K562 (cell line): Measurements from ENCODE around the gene COL13A1. TPM values are rescaled to one million over a fixed set of nuclear protein-coding genes. Genes with fewer than 3 reads are reported as not detected.
A peak's percentile ranks its signal among the peaks of the same experiment; 100 is the strongest.

Experiments used
- ATAC-seq: fragments of 200-7000 bp; cut with Tn5 transposase; 3 replicates; pipeline ENCODE4 v1.9.1; 2020; ENCODE audit warnings: moderate library complexity
- BruUV-seq: library from RNA; stranded (reverse); fragments of 400-500 nt; replicated peaks from 2 replicates; lab custom pipeline; 2021; lab: Mats Ljungman, UMichigan
- CTCF ChIA-PET: fragments of 300-600 bp; formaldehyde crosslinking; extraction: SDS; loops from one replicate; lab custom pipeline; 2021; ENCODE audit warnings: low intra/inter-chr PET ratio; lab: Yijun Ruan, JAX
- POLR2A ChIA-PET: fragments of 300-600, 350-650 bp; sonication (Branson Sonifier 250); formaldehyde crosslinking; extraction: SDS; loops from one replicate; lab custom pipeline; 2021; ENCODE audit warnings: antibody characterized with exemption, inconsistent platforms; lab: Yijun Ruan, JAX
- DNase-seq, 4 experiments: peaks; one replicate each; pipeline versions ENCODE4 v3.0.0 to v3.0.0-alpha.2; 2011 to 2018; ENCODE audit warnings: low spot score in 3 of 4, mixed read lengths in 3 of 4; ENCODE audit errors: extremely low read depth in 1 of 4
- FAIRE-seq: peaks from 2 replicates; lab custom pipeline; 2011; peaks lifted over from hg19 to GRCh38; lab: Jason Lieb, UNC
- H2AFZ ChIP-seq: 2 replicates; pipeline ENCODE4 v1.6.0; 2011; ENCODE audit warnings: low read depth, low read length, control low read depth, inconsistent platforms
- H3K27ac ChIP-seq: fragments of 200-600 bp; 3 replicates; pipeline ENCODE4 v1.8.0; 2011; ENCODE audit warnings: low read depth, mild to moderate bottlenecking, control low read depth, inconsistent platforms, low read length, moderate library complexity, mixed read lengths; ENCODE audit errors: extremely low read depth
- H3K27me3 ChIP-seq, 2 experiments: fragments of 300-600 bp in 1 of 2; 2 replicates in 1 of 2; 3 replicates in 1 of 2; pipeline versions ENCODE4 v1.6.0 to v1.8.0; 2011; ENCODE audit warnings: inconsistent platforms in 2 of 2, low read length in 2 of 2, mild to moderate bottlenecking in 1 of 2, mixed read lengths in 1 of 2, moderate library complexity in 1 of 2; ENCODE audit not compliant: control insufficient read depth in 2 of 2, insufficient read depth in 2 of 2
- H3K36me3 ChIP-seq: fragments of 300-600 bp; 3 replicates; pipeline ENCODE4 v1.8.0; 2011; ENCODE audit warnings: mild to moderate bottlenecking, low read length, inconsistent platforms; ENCODE audit not compliant: control insufficient read depth, insufficient read depth
- H3K4me1 ChIP-seq, 2 experiments: fragments of 200-600 bp in 1 of 2; replicated peaks in 1 of 2; 2 replicates in 1 of 2; 3 replicates in 1 of 2; pipeline versions ENCODE4 v1.5.1 to v1.8.0; 2011; ENCODE audit warnings: inconsistent platforms in 2 of 2, low read length in 2 of 2, mild to moderate bottlenecking in 1 of 2, mixed read lengths in 1 of 2, moderate library complexity in 1 of 2; ENCODE audit not compliant: control insufficient read depth in 2 of 2, insufficient read depth in 2 of 2
- H3K4me2 ChIP-seq: 2 replicates; pipeline ENCODE4 v1.6.1; 2011; ENCODE audit warnings: low read length, control low read depth, inconsistent platforms, mixed read lengths; ENCODE audit not compliant: insufficient read depth
- H3K4me3 ChIP-seq: fragments of 200-600 bp; sonication (generic), shearing (Covaris generic); 2 replicates; pipeline ENCODE4 v1.5.1; 2016; ENCODE audit warnings: control low read depth, inconsistent platforms
- H3K79me2 ChIP-seq: fragments of 200-600 bp; 3 replicates; pipeline ENCODE4 v1.8.0; 2011; ENCODE audit warnings: low read length, inconsistent platforms; ENCODE audit not compliant: control insufficient read depth, insufficient read depth
- H3K9ac ChIP-seq, 2 experiments: 2 replicates each; pipeline versions ENCODE4 v1.6.0 to v1.6.1; 2011; ENCODE audit warnings: low read depth in 2 of 2, low read length in 2 of 2, control low read depth in 1 of 2, inconsistent platforms in 1 of 2, mild to moderate bottlenecking in 1 of 2, mixed read lengths in 1 of 2; ENCODE audit not compliant: insufficient read depth in 1 of 2
- H3K9me1 ChIP-seq: one replicate; pipeline ENCODE4 v1.6.0; 2011; ENCODE audit warnings: inconsistent platforms, mild to moderate bottlenecking, low read length, moderate library complexity; ENCODE audit not compliant: control insufficient read depth, insufficient read depth
- H3K9me3 ChIP-seq: replicated peaks from 2 replicates; pipeline ENCODE4 v1.5.1; 2011; ENCODE audit warnings: low read depth, low read length, inconsistent platforms; ENCODE audit not compliant: control insufficient read depth, insufficient read depth
- H4K20me1 ChIP-seq: replicated peaks from 2 replicates; pipeline ENCODE4 v1.6.1; 2011; ENCODE audit warnings: low read length, inconsistent platforms, mixed read lengths; ENCODE audit not compliant: control insufficient read depth, insufficient read depth
- C11orf30 ChIP-seq: fragments of 450-650 bp; IDR thresholded peaks from 2 replicates; pipeline ENCODE4 v1.6.1; 2016; ENCODE audit warnings: low read depth, mild to moderate bottlenecking
- PHTF2 ChIP-seq: fragments of 250-450 bp; sonication (Bioruptor Pico); IDR thresholded peaks from 2 replicates; pipeline ENCODE4 v1.5.0; 2021; ENCODE audit warnings: mild to moderate bottlenecking
- SRSF3 ChIP-seq: fragments of 200-400 bp; formaldehyde crosslinking; IDR thresholded peaks from 2 replicates; pipeline ENCODE4 v1.6.1; 2016; ENCODE audit warnings: mild to moderate bottlenecking, low read length, moderate library complexity; ENCODE audit not compliant: insufficient read depth
- WGBS: fragments of 100-300 bp; shearing (Covaris generic); methylation state at CpG from one replicate; pipeline ENCODE4 v1.1.6; 2016; ENCODE audit warnings: low coverage, mixed read lengths; ENCODE audit not compliant: insufficient coverage; ENCODE audit errors: missing lambda C conversion rate; 5-methylcytosine and 5-hydroxymethylcytosine counted together
- in situ Hi-C: fragments of 300-500 bp; cut with MboI; formaldehyde crosslinking; loops from 4 replicates; pipeline ENCODE4 v1.15.0; 2018; ENCODE audit warnings: inconsistent platforms, mixed read lengths
- intact Hi-C: fragments of 100-400 bp; cut with micrococcal nuclease; formaldehyde crosslinking; loops from 2 replicates; pipeline ENCODE4 v1.14.2; 2022
- polyA plus RNA-seq, 8 experiments: library from polyadenylated mRNA; depleted of rRNA in 4 of 8; stranded (reverse) in 5 of 8; unstranded in 3 of 8; fragments of >200 nt; fragmentation: Nextera tagmentation in 2 of 8; fragmentation: Illumina TruSeq in 1 of 8; extraction: Ambion mirVana in 2 of 8; extraction: Trizol in 1 of 8; gene quantifications; 2 replicates each; pipeline versions ENCODE4 v1.2.1 to v1.2.3, GENCODE V29; 2011 to 2014; ENCODE audit warnings: inconsistent platforms in 1 of 8, missing spikeins in 1 of 8
- total RNA-seq, 7 experiments: library from RNA; depleted of rRNA in 6 of 7; stranded (reverse); fragments of >200 nt in 6 of 7; fragmentation: Illumina TruSeq in 2 of 7; extraction: Trizol in 2 of 7; gene quantifications; 2 replicates each; pipeline versions ENCODE4 v1.2.1 to v1.2.3, GENCODE V29; 2011 to 2021; ENCODE audit warnings: low replicate concordance in 1 of 7
- TF ChIP-seq, protein P1 (sequence below): sonication (generic); formaldehyde crosslinking; IDR thresholded peaks from 2 replicates; pipeline ENCODE4 v1.8.0; 2022; ENCODE audit warnings: missing genetic modification reagents, mild to moderate bottlenecking, moderate library complexity, borderline replicate concordance

The COL13A1 gene
- total and polyA plus RNA-seq, 9 of the 15 experiments (the other 6 are each of a cell fraction or from before 2014, with no cell fraction given): not detected

DNA sequence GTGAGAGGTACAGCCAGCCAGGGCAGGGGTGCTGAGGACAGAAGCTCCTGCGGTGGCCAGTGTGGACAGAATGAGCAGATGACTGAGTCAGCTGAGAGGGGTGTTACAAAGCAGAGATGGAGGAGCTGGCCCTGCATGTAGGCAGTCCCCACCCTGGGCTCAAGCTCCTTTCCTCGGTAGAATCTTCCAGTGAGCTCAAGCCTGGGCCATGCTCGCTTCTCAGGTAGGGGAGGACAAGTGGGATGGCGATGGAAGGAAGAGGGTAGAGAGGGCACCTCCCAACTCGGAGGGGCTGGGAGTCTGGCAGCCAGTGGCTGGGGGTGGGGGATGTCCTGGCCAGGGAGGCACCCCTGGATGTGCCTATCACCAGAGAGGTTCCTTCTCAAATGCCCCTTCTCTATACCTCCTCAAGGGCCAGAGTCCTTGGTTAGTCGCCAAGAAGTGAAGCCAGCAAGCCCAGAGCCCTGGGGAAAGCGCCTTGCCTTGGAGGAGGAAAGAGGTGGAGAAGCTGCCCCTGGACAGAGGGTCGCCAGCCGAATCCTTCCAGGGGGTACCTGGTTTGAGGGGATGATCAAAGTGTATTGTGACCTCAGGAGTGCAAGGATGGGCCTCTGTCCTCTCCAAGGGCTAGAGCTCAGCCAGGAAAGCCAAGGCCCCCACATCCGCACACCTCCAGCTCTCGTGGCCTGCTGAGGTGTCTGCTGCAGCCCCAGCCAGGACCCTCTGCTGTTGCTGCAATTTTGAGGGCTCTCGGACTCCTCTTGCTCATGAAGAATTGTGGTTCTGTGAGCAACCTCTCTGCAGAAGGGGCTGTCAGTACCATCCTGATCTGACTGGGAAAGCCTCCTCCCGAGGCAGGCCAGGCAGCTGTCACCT lies 162.4 kb downstream of the COL13A1 start:
- no peak overlapping the region for H3K4me2 ChIP-seq
- no peaks in the 10 kb centered on the region for H3K4me1 ChIP-seq
- no peaks in the 10 kb centered on the region for H3K36me3 ChIP-seq
- ChIA-PET POLR2A (interaction anchor here (0.7 kb wide), 2 partner anchors 16 to 595 kb away, joined by 3 read pairs; no protein-coding TSS in a partner anchor), CTCF (no interaction called here)
- ATAC-seq (no peak), FAIRE-seq (no peak), DNase-seq (no peak)
- no peak overlapping the region for H3K4me3 ChIP-seq
- WGBS: 0% methylated on average over 13 of the region's 13 CpGs
- in situ Hi-C loops (no loop called here), intact Hi-C loops (no loop called here)
- H2AFZ ChIP-seq: no peak overlapping the region
- peaks cover 21 to 65% of the 10 kb centered on the region in 2 experiments; a peak in 4 of 5 replicates for H3K27me3 ChIP-seq
- H3K9me3 ChIP-seq: no peaks in the 10 kb centered on the region
- no peak for TF ChIP-seq PHTF2 (CRISPR knock-in tag)
- H3K27ac ChIP-seq: no peak overlapping the region
- BruUV-seq: no TSS peak
- no peaks in the 10 kb centered on the region for H3K79me2 ChIP-seq
- H3K9ac ChIP-seq: peak overlapping the region in 1 of 2 experiments; percentile 15; a peak in 1 of 4 replicates
- no peaks in the 10 kb centered on the region for H4K20me1 ChIP-seq
- no peaks in the 10 kb centered on the region for H3K9me1 ChIP-seq

DNA sequence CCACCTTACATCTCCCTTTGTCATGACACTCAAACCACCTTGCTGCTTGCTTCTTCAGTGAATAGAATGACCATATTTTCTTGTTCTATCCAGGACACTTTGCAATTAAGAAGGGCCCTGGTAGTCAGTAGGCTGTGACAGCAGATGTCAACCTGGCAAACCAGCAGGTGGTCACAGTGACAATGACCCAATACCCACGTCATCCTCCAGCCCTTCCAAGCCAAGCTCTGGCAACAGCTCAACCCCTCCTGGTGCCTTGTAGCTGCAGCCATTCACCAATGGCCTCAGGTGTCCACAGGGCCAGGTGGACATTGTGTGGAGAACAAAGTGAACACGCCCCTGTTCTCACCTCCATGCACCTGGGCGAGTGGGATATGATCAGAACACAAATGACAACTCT lies 163.4 kb downstream of the COL13A1 start:
- peaks cover 21 to 68% of the 10 kb centered on the region in 2 experiments; a peak in 4 of 5 replicates for H3K27me3 ChIP-seq
- ATAC-seq: no peak
- no peak for TF ChIP-seq SRSF3
- no peak for TF ChIP-seq C11orf30
- TF ChIP-seq, protein P1, sequence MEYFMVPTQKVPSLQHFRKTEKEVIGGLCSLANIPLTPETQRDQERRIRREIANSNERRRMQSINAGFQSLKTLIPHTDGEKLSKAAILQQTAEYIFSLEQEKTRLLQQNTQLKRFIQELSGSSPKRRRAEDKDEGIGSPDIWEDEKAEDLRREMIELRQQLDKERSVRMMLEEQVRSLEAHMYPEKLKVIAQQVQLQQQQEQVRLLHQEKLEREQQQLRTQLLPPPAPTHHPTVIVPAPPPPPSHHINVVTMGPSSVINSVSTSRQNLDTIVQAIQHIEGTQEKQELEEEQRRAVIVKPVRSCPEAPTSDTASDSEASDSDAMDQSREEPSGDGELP: no peak

More for the DNA sequence above, 163.4 kb downstream of the COL13A1 start:
- no peaks in the 10 kb centered on the region for H3K4me1 ChIP-seq
- no peaks in the 10 kb centered on the region for H3K36me3 ChIP-seq
- H2AFZ ChIP-seq: no peak overlapping the region
- no peak overlapping the region for H3K4me3 ChIP-seq
- intact Hi-C loops: no loop called here
- H3K9me1 ChIP-seq: no peaks in the 10 kb centered on the region
- POLR2A ChIA-PET: no interaction called here
- DNase-seq (no peak), FAIRE-seq (no peak)
- no TSS peak for BruUV-seq
- in situ Hi-C loops: no loop called here
- no peaks in the 10 kb centered on the region for H4K20me1 ChIP-seq
- CTCF ChIA-PET: no interaction called here
- no peaks in the 10 kb centered on the region for H3K9me3 ChIP-seq
- H3K27ac ChIP-seq: no peak overlapping the region
- no peaks in the 10 kb centered on the region for H3K79me2 ChIP-seq
- H3K4me2 ChIP-seq: no peak overlapping the region
- no peak overlapping the region for H3K9ac ChIP-seq
- WGBS: 0% methylated on average over 3 of the region's 3 CpGs
